Stimulated activated CD4-positive, alpha-beta T cell treated with anti-CD3 and anti-CD28 coated beads, TNF-alpha, amount 100 ng/mL, for 1 hour (primary cell): ENCODE measurements around the gene EFNA1.
A peak's percentile ranks its signal among the peaks of the same experiment; 100 is the strongest.
"Not testable (repeated sequence)": the region's sequence is repeated elsewhere in the genome, so short reads cannot be mapped to it uniquely, and the experiment has no call there.

ENCODE experiments used
- DNase-seq, 3 donors: peaks; one replicate each; pipeline ENCODE4 v3.0.0-alpha.2; 2020; ENCODE audit warnings: low read depth in 3 of 3, low spot score in 1 of 3

Gene EFNA1

GRCh38 chr1:155145491-155145890, 17.8 kb downstream of the EFNA1 start:
- no peak for DNase-seq

DNA sequence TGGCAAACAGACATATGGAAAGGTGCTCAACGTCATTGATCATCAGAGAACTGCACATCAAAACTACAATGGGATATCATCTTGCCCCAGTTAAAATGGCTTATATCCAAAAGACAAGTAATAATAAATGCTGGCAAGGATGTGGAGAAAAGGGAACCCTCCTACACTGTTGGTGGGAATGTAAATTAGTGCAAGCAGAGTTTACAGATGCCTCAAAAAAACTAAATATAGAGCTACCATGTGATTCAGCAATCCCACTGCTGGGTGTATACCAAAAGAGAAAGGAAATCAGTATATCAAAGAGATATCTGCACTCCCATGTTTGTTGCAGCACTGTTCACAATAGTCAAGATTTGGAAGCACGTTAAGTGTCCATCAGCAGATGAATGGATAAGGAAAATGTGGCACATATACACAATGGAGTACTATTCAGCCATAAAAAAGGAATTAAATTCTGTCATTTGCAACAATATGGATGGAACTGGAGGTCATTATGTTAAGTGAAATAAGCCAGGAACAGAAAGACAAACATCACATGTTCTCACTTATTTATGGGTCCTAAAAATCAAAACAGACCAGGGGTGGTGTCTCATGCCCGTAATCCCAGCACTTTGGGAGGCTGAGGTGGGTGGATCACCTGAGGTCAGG, 28.4 kb downstream of the EFNA1 start:
- not testable (repeated sequence) for DNase-seq

DNA sequence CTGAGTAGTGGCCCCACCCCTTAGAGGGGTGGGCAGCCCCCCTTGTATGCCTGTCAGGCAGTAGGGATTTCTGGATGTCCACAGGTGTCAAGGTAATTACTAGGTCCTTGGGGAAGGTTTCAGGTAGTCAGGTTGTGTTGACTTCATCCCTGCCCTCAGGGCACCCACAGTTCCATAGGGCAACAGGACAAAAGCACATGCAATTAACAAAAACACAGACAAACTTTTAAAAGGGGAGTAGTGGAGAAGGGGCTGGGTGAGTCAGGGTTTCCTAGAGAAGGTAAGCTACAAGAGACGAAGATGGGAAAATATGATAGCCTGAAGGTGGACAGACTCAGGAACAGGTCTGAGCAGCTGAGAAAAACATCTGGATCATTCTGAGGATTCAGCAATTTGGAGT, 31.3 kb downstream of the EFNA1 start:
- no peak for DNase-seq

- DNase-seq, result no peak
Measured at GRCh38 chr1:155160128-155160527, 32.5 kb downstream of the EFNA1 start.

- not testable (repeated sequence) for DNase-seq
Measured at GRCh38 chr1:155162631-155163030, 35.0 kb downstream of the EFNA1 start.

GRCh38 chr1:155163785-155164184, 36.1 kb downstream of the EFNA1 start:
- not testable (repeated sequence) for DNase-seq

- DNase-seq, result not testable (repeated sequence)
Measured at GRCh38 chr1:155164625-155165024, 36.9 kb downstream of the EFNA1 start.

DNA sequence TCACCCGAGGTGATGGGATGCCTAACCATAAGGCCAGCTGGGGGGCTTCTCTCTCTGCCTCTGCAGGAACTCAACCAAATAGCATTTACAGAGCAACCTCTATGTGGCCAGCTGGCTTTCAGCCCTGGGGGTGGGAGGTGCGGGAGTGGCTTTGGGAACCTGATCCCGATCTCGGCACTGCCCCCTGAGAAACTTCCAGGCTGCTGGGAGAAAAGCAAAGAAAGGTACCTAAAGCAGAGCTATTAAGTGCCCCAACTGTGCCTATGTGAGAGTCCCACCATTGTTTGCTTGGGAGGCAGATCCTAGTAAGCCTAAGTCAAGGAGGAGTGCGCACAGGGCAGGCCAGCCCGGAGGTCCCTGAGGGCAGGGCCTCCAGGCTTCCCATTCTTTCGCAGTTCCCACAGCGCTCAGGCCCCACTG, 38.4 kb downstream of the EFNA1 start:
- DNase-seq, result no peak

DNA sequence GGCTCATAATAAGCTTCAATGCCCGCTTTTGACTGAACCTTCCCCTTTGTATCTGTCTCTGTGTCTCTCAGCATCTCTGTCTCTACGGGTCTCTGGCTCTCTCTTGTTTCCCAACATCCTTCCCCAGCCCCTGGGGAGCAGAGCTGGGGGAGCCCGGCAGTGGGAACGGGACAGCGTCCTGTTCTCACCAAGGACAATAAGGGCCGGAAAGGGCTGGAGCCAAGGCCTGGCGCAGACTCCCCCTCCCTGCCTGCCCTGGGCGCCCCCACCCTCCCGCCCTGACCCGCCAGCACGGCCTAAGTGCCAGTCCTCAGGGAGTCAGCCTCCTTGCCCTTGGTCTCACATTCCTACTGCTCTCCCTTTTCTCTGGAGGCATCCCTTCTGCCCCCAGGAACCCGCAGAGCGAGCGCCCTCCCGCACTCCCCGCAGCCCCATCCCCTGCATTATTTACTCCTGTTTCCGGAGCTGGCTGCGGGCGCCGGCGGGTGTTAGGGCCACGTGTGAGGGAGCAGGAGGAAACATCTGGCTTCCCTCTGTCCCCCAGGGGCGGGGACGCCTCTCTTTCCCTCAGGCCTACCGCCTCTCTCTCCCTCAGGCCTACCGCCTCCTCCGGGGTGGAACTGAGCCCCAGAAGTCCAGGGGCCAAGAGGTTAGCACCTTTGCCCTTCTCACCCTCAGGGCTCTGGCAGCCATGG, 38.9 kb downstream of the EFNA1 start:
- DNase-seq, result no peak

- peak; percentile 72 to 75 (median 74) for DNase-seq
Measured at GRCh38 chr1:155167166-155168104, 39.8 kb downstream of the EFNA1 start.

DNA sequence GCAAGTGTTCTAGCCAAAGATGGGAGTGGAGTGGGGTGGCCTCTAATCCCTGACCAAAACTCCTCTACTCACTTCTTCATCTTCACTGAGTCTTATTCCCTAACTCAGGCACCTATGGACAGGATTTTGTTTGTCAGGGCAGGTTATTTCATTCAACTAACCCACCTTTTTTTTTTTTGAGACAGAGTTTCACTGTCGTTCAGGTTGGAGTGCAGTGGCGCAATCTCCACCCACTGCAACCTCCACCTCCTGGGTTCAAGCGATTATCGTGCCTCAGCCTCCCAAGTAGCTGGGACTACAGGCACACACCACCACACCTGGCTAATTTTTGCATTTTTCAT, 40.4 kb downstream of the EFNA1 start:
- not testable (repeated sequence) for DNase-seq

DNA sequence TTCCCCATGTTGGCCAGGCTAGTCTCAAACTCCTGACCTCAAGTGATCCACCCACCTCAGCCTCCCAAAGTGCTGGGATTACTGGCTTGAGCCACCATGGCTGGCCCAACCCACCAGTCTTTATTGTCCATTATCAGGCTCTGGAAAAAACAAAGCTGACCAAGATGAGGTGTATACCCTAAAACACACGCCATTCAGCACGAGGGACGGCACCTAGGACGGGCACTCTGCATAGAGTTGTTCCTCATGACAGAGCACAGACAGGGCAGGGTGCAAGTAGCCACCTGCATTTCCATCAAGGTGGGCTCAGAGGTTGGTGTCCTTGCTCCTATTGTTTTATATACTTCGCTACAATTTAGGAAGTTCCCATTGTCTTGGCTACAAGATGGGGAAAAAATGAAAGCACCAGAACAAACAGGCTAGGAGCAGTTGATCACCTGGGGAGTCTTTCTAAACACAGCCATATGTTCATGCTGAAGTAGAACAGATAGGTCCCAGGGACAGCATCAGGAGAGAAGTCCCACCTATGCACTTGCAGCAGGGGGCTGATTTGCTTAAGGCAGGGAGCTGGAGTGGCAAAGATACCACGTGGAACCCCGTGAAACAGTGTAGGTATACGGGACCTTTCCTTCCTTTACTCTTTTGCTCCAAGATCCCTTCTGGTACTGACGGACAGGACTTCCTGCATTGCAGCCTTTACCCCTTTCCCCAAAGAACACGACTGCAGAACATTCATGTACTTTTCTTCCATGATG, 41.0 kb downstream of the EFNA1 start:
- DNase-seq, result no peak

- no peak for DNase-seq
Measured at GRCh38 chr1:155169541-155169940, 41.9 kb downstream of the EFNA1 start.

DNA sequence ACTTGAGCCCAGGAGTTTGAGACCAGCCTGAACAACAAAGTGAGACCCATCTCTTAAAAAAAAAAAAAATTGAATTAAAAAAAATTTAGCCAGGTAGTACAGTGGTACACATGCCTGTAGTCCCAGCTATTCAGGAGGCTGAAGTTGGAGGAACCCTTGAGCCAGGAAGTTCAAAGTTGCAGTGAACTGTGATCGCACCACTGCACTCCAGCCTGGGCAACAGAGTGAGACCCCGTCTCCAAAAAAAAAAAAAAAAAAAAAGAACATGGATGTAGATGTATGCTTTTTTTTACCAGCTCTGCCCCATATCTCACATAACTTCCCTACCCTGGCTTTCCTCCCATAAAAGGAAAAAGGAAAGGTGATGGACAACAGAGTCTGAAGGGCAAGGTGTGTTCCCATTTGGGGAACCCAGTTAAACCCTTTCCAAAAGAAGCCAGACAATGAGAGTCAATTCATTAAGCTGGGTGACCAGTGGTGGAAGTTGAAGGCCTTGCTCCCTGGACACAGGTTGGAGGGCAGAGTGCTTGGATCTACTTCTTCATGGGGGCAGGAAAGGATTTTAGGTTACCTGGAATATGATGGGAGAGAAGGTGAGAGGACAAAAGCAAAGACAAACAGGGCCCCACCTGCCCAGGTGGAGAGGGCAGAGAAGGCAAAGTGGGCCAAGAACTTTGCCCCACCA, 42.6 kb downstream of the EFNA1 start:
- no peak for DNase-seq

- DNase-seq, result no peak
Measured at GRCh38 chr1:155170806-155171205, 43.1 kb downstream of the EFNA1 start.

GRCh38 chr1:155171836-155172731, 44.4 kb downstream of the EFNA1 start:
- no peak for DNase-seq

DNA sequence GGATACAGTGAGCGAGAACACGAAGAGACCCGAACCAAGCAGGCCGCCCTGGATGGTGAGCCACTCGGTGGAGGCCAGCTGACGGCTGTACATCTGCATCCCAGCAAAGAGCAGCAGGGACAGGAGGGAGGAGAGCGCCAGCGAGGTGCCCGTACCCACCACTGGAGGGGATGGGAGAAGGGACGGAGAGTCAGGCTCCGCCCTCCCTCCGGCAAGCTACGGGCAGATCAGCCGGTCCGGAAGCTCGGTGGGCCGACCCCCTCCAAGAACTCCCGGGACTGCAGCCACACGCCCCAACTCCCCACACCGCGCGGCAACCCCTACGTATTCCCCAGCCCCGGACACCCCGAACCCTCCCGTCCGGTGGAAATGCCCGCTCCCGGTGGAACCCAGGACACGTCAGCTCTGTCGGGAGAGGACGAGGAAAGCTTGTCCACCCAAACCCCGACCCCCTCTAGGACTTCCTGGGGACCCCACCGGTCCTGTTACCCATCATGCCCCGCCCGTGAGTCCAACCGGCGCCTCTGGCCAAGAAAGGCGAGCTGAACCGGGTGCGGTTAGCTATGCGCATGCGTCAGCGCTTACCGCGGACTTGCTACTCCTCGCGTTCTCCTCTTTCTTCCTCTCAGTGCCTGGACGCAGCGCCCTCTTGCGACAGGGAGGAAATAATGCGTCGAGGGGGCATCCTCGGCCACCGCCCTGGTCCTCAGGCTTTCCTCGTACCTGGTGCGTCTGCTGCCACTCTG, 45.2 kb downstream of the EFNA1 start, which contains the start of gene KRTCAP2:
TSS of gene KRTCAP2 (minus strand) at position 573 of the 746 bp plus-strand sequence. CDS start at position 493, 80 bp downstream.
- peak; percentile 84 to 89 (median 88) for DNase-seq

DNA sequence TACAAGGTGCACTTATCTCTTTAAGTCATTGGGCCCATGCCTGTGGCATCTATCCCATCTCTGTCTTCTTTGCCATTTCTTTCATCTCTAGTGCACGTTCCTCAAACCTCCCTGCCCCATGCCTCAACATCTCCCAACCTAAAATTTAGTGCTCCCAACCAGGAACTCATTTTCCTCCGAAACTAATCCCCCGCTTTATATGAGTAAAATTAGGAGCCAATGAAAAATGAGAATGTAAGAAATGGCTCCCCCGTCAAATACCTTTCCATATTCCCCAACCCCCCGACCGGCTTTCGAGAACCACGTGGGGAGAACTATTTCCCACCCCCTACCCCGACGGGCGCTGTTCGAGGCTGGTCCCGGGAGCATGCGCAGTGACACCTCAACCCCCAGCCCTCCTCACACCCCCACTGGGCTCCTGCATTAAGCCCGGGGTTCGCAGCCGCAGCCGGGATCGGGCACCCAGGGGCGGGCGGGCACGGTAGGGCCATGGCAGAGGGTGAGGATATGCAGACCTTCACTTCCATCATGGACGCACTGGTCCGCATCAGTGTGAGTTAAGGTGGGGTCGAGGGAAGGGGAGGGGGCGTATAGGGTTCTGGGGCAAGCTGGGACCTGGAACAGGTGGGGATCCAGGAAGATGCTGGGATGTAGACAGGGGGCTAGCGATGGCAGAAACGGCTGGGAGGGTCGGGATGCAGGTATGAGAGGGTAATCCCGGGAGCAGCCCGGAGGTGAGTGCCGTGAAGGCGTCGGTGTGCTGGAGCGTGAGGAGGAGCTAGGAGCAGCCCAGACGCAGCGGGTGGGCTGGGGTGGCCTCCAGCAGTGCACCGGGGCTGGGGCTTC, 46.0 kb downstream of the EFNA1 start, which contains the start of gene TRIM46:
TSS of gene TRIM46 (plus strand) at position 372 of the 846 bp plus-strand sequence. CDS start at position 490, 118 bp downstream.
- DNase-seq, result peak in 1 of 3 donors; percentile 55
